ENCODE data around the gene SLC27A2. TPM values are rescaled to one million over a fixed set of nuclear protein-coding genes. Genes with fewer than 3 reads are reported as not detected.

SLC27A2 gene
- total RNA-seq, 2 donors from 2014 or later: 2.2 TPM; not detected in 1

DNA sequence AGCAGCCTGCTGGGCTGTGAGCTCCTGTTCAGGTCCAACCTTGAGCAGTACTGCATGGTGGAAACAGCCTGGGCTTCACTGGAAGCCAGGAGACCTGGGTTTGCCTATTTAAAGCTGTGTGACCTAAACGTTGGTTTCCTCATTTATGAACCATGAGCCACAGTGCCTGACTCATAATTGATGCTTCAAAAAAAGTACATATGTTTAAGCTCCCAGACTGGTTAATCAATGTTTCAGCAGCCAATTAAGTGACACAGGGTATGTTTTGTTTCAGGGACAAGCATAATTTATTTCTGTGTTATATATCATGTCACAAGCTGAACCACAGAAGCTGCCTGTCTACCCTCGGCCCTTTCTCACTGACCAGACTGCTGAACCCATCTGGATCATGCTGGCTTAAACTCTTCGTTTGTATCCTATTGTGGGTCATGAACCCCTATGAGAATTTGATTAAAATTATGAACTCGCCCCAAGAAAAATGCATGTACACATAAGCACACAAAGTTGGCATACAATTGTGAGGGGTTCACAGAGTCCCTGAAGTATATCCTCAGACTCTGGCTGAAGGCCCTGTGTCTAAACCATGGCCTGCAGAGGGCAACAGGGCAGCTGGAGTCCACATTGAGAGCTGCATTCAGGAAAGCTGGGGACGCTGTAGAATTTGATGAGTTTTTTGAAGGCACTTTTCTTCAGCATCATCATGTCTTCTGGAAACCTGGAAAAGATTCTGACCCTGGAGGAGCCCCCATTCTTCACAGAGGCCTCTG lies 59.9 kb downstream of the SLC27A2 start:
- DNase-seq (ENCODE audit: low spot score): no peak
- H3K27me3 ChIP-seq (replicated peaks; ENCODE audit: insufficient read depth): no peaks in the 10 kb centered on the region

DNA sequence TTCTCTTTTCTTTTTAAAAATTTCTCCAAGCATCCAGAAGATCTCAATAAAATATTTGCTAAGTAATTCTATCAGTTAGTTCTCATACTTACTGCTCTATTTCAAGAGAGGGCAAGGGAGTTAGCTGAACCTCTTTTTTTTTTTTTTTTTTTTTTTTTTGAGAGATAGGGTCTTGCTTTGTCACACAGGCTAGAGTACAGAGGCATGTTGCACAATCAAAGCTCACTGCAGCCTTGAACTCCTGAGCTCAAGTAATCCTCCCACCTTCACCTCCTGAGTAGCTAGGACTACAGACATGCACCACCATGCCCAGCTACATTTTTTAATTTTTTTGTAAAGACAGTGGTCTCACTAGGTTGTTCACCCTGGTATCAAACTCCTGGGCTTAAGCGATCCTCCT lies 62.2 kb downstream of the SLC27A2 start:
- TF ChIP-seq, protein P1, sequence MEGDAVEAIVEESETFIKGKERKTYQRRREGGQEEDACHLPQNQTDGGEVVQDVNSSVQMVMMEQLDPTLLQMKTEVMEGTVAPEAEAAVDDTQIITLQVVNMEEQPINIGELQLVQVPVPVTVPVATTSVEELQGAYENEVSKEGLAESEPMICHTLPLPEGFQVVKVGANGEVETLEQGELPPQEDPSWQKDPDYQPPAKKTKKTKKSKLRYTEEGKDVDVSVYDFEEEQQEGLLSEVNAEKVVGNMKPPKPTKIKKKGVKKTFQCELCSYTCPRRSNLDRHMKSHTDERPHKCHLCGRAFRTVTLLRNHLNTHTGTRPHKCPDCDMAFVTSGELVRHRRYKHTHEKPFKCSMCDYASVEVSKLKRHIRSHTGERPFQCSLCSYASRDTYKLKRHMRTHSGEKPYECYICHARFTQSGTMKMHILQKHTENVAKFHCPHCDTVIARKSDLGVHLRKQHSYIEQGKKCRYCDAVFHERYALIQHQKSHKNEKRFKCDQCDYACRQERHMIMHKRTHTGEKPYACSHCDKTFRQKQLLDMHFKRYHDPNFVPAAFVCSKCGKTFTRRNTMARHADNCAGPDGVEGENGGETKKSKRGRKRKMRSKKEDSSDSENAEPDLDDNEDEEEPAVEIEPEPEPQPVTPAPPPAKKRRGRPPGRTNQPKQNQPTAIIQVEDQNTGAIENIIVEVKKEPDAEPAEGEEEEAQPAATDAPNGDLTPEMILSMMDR (IDR thresholded peaks at IDR 0.05): no peak
- no peak for DNase-seq (ENCODE audit: low spot score)
- H3K4me3 ChIP-seq: no peak overlapping the region
- no peaks in the 10 kb centered on the region for H3K36me3 ChIP-seq
- H3K27me3 ChIP-seq (replicated peaks; ENCODE audit: insufficient read depth): no peaks in the 10 kb centered on the region
- H3K27ac ChIP-seq: no peak overlapping the region
- no peak for ATAC-seq (ENCODE audit: insufficient number of reproducible peaks, low FRiP score, low read depth)
- H3K9me3 ChIP-seq: no peaks in the 10 kb centered on the region
- H3K4me1 ChIP-seq (ENCODE audit: control insufficient read depth in 1 of 2, low read depth in 2 of 2): no peaks in the 10 kb centered on the region

More for the DNA sequence above, 59.9 kb downstream of the SLC27A2 start:
- Histone ChIP-seq H3K9me3 (no peaks in the 10 kb centered on the region), H3K36me3 (no peaks in the 10 kb centered on the region), H3K4me3 (no peak overlapping the region), H3K4me1 (ENCODE audit: control insufficient read depth in 1 of 2, low read depth in 2 of 2) (no peaks in the 10 kb centered on the region), H3K27ac (no peak overlapping the region)
- no peak for ATAC-seq (ENCODE audit: insufficient number of reproducible peaks, low FRiP score, low read depth)
- TF ChIP-seq, protein P1 (IDR thresholded peaks at IDR 0.05): no peak

DNA sequence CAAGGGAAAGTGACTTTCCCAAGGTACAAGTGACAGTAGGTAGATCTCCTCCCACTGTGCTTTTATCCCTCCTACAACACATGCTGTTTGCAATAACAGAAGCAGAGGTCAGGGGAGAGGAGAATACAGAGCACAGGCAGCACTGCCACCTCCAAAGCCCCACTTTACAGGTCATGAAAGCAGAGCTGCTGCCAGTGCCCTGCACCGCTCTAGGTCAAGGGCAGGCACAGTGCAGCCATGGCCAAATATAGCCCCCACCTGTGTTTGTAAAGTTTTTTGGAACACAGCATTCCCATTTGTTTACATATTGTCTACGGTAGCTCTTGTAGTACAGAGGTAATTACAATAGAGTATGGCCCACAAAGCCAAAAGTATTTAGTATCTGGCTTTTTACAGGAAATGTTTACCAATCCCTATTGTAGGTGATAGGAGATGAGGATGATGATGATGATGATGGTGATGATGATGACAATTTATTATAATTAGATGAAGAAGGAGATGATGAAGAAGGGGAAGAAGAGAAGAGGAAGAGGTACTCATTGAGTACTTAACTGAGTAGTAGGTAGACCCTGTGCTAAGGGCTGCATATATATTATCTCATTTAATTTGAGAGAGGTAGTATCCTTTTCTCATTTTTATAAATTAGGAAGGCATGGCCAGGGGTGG lies 63.1 kb downstream of the SLC27A2 start:
- no peaks in the 10 kb centered on the region for H3K36me3 ChIP-seq
- ATAC-seq (ENCODE audit: insufficient number of reproducible peaks, low FRiP score, low read depth): no peak
- DNase-seq (ENCODE audit: low spot score): no peak
- no peaks in the 10 kb centered on the region for H3K27me3 ChIP-seq (replicated peaks; ENCODE audit: insufficient read depth)
- no peak overlapping the region for H3K4me3 ChIP-seq
- TF ChIP-seq, protein P1 (IDR thresholded peaks at IDR 0.05): no peak
- H3K9me3 ChIP-seq: no peaks in the 10 kb centered on the region
- no peak overlapping the region for H3K27ac ChIP-seq
- H3K4me1 ChIP-seq (ENCODE audit: control insufficient read depth in 1 of 2, low read depth in 2 of 2): no peaks in the 10 kb centered on the region

DNA sequence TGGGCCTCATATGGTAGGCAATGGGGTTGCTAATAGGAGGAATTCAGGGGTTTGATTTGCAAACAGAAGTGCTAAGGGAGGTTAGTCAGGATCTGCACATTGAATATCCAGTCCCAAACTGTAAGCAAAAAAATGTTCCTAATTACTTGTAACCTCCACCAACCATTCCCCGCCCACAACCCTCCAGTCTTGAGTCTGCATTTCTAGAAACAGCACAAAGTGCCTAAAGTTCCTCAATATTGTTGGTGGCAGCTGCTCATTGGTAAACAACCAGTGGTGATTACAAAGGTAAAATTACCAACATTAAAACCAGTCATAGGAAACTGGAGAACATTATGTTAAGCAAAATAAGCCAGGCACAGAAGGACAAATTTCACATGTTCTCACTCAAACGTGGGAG lies 64.6 kb downstream of the SLC27A2 start:
- ATAC-seq (ENCODE audit: insufficient number of reproducible peaks, low FRiP score, low read depth) (no peak), DNase-seq (ENCODE audit: low spot score) (no peak)
- no peaks in the 10 kb centered on the region for H3K9me3 ChIP-seq
- TF ChIP-seq, protein P1 (IDR thresholded peaks at IDR 0.05): no peak
- no peak overlapping the region for H3K27ac ChIP-seq
- no peaks in the 10 kb centered on the region for H3K27me3 ChIP-seq (replicated peaks; ENCODE audit: insufficient read depth)
- no peak overlapping the region for H3K4me3 ChIP-seq
- no peaks in the 10 kb centered on the region for H3K36me3 ChIP-seq
- no peaks in the 10 kb centered on the region for H3K4me1 ChIP-seq (ENCODE audit: control insufficient read depth in 1 of 2, low read depth in 2 of 2)

DNA sequence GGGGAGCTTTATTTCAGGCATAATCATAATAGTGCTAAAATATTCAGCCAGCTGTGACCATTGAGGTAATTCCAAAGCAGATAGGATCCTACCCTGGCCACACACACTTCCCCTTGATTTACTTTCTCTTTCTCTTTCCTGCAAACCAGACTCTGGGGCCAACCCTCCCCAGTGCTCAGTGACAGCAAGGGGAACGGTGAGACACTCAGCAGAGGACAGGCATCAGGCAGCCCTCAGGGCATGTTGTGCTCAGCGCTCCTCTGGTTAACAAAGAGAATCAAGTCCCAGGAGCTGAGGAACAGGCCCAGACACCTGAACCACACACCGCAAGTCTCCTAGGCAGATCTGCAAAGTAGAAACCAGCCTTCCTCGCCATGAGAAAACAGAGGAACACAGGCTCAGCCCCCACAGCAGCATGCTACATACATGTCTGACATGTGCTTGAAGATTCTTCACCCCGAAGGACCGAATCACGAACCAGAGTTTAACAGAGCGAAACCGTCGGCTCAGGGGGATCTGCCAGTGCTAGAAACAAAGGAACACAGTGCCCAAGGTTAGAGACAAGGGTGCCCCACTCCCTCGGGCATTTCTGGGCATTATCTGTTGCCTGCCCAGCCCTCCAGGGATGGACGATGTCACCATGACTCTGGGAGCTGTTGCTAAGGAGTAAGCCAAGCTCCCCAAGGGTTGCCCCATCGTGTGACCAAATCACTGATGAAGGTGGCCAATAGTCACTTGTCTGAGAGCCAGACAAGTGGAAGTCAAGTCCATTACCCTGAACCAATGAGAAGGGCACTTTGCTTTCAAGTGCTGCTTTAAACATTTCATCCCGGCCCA lies 66.0 kb downstream of the SLC27A2 start:
- Histone ChIP-seq H3K9me3 (no peaks in the 10 kb centered on the region), H3K27ac (no peak overlapping the region), H3K36me3 (no peaks in the 10 kb centered on the region), H3K4me1 (ENCODE audit: control insufficient read depth in 1 of 2, low read depth in 2 of 2) (no peaks in the 10 kb centered on the region), H3K4me3 (peak overlapping the region; percentile 19), H3K27me3 (replicated peaks; ENCODE audit: insufficient read depth) (no peaks in the 10 kb centered on the region)
- ATAC-seq (ENCODE audit: insufficient number of reproducible peaks, low FRiP score, low read depth) (no peak), DNase-seq (ENCODE audit: low spot score) (no peak)
- TF ChIP-seq, protein P1 (IDR thresholded peaks at IDR 0.05): no peak
